Measurements from ENCODE around the gene MECP2.

MECP2 gene

GRCh38 chrX:154126101-154126500 is 28.6 kb upstream of the MECP2 start:
- Histone ChIP-seq H3K4me3 (ENCODE audit: low read length) (no peak overlapping the region), H3K9ac (ENCODE audit: low read depth, low read length) (no peak overlapping the region), H3K9me3 (ENCODE audit: insufficient read depth, low read depth, low read length) (no peaks in the 10 kb centered on the region), H3K27me3 (ENCODE audit: insufficient read depth, low read length) (no peaks in the 10 kb centered on the region), H3K27ac (ENCODE audit: low read length) (no peak overlapping the region), H3K4me1 (ENCODE audit: insufficient read depth, low read length) (no peaks in the 10 kb centered on the region), H3K36me3 (ENCODE audit: insufficient read depth, low read depth, low read length) (no peaks in the 10 kb centered on the region)

DNA sequence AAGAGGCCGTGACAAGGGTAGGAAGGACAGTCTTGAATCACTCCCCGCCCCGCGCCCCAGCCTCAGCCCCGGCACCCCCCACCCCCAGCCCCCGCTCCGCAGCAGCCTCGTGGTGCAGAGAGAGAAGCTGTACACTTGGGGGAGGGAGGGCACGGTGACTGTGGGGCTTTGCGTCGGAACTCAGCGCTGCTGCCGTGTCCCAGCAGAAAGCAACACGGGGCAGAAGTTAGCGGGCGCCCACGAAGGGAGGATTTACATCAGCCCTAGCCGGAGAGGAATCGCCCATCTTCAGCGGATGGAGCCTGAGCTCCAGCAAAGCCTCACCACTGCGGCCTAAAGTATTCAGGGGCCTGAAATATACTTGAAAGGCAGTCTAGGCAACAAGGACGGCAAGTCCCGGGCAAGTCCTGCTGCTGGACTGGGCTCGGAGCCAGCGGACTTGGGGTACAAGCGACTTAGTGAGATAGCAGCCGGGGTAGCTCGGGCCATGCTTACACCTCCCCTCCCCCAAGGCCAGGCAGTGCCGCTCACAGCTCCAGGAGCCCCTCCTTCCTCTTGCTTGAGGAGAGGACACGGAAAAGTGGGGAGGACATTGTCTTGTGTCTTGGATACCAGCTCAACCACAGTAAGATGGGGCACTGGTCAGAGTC is 28.0 kb upstream of the MECP2 start:
- Histone ChIP-seq H3K4me3 (ENCODE audit: low read length) (no peak overlapping the region), H3K36me3 (ENCODE audit: insufficient read depth, low read depth, low read length) (no peaks in the 10 kb centered on the region), H3K27ac (ENCODE audit: low read length) (no peak overlapping the region), H3K9ac (ENCODE audit: low read depth, low read length) (no peak overlapping the region), H3K9me3 (ENCODE audit: insufficient read depth, low read depth, low read length) (no peaks in the 10 kb centered on the region), H3K27me3 (ENCODE audit: insufficient read depth, low read length) (no peaks in the 10 kb centered on the region), H3K4me1 (ENCODE audit: insufficient read depth, low read length) (no peaks in the 10 kb centered on the region)

DNA sequence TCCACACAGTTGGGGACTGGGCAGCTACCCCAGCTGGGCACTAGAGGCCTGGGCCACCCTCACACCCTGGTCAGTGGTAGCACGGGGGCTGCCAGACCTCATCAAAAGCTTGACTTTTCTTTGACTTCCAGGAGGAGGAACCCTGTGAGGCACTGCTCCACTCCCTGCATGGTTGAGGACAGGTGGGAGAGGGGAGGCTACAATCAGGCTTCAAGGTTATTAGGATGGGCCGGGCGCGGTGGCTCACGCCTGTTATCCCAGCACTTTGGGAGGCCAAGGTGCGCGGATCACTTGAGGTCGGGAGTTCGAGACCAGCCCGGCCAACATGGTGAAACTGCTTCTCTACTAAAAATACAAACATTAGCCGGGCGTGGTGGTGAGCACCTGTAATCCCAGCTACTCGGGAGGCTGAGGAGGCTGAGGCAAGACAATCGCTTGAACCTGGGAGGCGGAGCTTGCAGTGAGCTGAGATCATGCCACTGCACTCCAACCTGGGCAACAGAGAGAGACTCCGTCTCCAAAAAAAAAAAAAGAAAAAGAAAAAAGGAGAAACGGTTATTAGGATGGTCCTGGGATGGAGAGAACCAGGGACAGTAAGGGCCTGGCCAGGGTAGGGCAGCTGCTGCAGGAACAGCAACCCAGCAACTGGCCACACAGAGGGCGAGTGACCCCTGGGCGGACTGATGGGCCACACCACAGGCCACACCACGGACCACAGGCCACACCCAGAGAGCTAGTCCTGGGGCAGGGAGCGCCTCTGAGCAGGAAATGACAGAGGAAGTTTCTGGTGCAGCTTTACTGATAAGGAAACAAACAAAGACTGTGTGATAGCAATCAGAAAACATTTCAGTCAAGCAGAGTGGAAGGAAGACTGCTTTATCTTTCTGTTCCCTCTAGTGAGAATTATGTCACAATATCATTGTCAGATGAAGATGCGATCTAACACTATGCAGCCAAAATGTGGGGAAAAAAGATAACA is 26.0 kb upstream of the MECP2 start:
- Histone ChIP-seq H3K9ac (ENCODE audit: low read depth, low read length) (no peak overlapping the region), H3K36me3 (ENCODE audit: insufficient read depth, low read depth, low read length) (no peaks in the 10 kb centered on the region), H3K27ac (ENCODE audit: low read length) (no peak overlapping the region), H3K27me3 (ENCODE audit: insufficient read depth, low read length) (no peaks in the 10 kb centered on the region), H3K4me1 (ENCODE audit: insufficient read depth, low read length) (no peaks in the 10 kb centered on the region), H3K9me3 (ENCODE audit: insufficient read depth, low read depth, low read length) (no peaks in the 10 kb centered on the region), H3K4me3 (ENCODE audit: low read length) (no peak overlapping the region)

DNA sequence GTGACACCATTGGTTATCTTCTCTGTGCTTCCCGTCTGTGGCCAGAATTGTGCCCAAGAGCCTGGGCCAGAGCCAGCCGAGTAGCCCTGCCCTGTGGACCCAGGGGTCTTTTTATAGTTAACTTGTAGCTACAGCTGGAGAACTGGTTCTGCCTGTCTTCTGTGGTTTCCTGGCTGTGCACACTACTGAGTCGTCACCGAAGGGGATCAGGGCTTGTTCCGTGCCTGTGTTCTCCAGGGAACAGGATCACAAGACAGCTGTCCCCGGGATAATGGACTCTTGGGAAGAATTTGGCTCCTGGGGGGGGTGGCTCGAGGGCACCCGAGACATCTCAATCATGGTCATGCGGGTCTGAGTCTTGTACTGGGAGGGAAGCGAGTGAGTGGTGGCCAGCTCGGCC is 24.4 kb upstream of the MECP2 start:
- Histone ChIP-seq H3K4me1 (ENCODE audit: insufficient read depth, low read length) (no peaks in the 10 kb centered on the region), H3K4me3 (ENCODE audit: low read length) (no peak overlapping the region), H3K9ac (ENCODE audit: low read depth, low read length) (no peak overlapping the region), H3K27me3 (ENCODE audit: insufficient read depth, low read length) (no peaks in the 10 kb centered on the region), H3K9me3 (ENCODE audit: insufficient read depth, low read depth, low read length) (no peaks in the 10 kb centered on the region), H3K27ac (ENCODE audit: low read length) (no peak overlapping the region), H3K36me3 (ENCODE audit: insufficient read depth, low read depth, low read length) (no peaks in the 10 kb centered on the region)

DNA sequence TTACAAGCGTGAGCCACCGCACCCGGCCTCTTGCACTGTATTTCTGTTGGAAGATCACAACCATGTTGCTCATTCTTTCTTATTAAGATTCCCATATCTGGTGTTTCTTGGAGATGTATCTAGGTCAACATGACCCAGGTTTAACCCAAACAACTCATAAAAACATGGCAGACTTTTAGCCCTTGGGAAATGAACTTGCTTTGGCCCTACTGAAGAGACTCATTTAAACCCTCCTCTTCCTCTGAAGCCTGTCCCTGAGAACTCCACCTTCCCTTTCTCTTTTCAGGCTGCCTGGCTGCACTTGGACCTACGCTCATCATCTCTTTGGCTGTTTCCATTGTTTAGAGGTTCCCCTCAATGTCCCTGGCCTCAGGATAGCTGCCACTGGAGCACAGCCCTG is 23.7 kb upstream of the MECP2 start:
- Histone ChIP-seq H3K4me1 (ENCODE audit: insufficient read depth, low read length) (no peaks in the 10 kb centered on the region), H3K9me3 (ENCODE audit: insufficient read depth, low read depth, low read length) (no peaks in the 10 kb centered on the region), H3K27ac (ENCODE audit: low read length) (no peak overlapping the region), H3K27me3 (ENCODE audit: insufficient read depth, low read length) (no peaks in the 10 kb centered on the region), H3K4me3 (ENCODE audit: low read length) (no peak overlapping the region), H3K36me3 (ENCODE audit: insufficient read depth, low read depth, low read length) (no peaks in the 10 kb centered on the region), H3K9ac (ENCODE audit: low read depth, low read length) (no peak overlapping the region)

DNA sequence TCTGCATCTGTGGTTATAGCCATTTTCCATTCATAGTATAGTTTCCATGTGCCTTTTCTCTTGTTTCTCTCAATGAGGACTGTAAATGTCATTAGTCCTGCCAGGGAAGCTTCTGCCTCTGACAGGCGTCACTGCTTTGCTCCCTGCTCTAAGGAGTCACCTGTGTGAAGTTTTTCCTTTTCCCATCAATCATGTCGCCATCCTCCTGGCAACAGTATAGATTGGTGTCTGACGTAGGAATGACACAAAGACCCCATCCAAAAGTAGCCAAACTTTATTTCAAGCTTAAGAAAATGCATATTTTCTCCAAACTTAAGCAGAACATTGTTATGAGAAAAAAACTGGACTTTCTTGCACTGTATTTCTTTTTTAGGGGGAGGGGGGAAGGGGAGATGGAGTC is 23.1 kb upstream of the MECP2 start:
- Histone ChIP-seq H3K9me3 (ENCODE audit: insufficient read depth, low read depth, low read length) (no peaks in the 10 kb centered on the region), H3K27me3 (ENCODE audit: insufficient read depth, low read length) (no peaks in the 10 kb centered on the region), H3K9ac (ENCODE audit: low read depth, low read length) (no peak overlapping the region), H3K4me1 (ENCODE audit: insufficient read depth, low read length) (no peaks in the 10 kb centered on the region), H3K4me3 (ENCODE audit: low read length) (no peak overlapping the region), H3K36me3 (ENCODE audit: insufficient read depth, low read depth, low read length) (no peaks in the 10 kb centered on the region), H3K27ac (ENCODE audit: low read length) (no peak overlapping the region)

DNA sequence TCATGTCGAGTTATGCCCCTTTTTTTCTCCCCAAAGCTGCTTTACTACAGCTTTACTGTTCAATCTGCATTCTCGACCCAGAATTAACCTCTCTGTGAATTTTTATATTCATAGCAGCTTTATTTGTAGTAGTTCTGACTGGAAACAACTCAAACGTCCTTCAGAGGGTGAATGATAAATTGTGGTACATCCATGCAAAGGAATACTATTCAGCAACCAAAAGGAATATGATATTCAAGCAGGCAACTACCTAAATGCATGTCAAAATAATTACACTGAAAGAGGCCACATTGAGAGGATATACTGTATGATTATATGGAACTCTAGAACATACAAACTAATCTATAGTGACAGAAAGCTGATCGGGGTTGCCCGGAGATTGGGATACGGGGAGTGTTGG is 20.0 kb upstream of the MECP2 start:
- Histone ChIP-seq H3K9me3 (ENCODE audit: insufficient read depth, low read depth, low read length) (no peaks in the 10 kb centered on the region), H3K4me1 (ENCODE audit: insufficient read depth, low read length) (no peaks in the 10 kb centered on the region), H3K27ac (ENCODE audit: low read length) (no peak overlapping the region), H3K4me3 (ENCODE audit: low read length) (no peak overlapping the region), H3K27me3 (ENCODE audit: insufficient read depth, low read length) (no peaks in the 10 kb centered on the region), H3K9ac (ENCODE audit: low read depth, low read length) (no peak overlapping the region), H3K36me3 (ENCODE audit: insufficient read depth, low read depth, low read length) (no peaks in the 10 kb centered on the region)

DNA sequence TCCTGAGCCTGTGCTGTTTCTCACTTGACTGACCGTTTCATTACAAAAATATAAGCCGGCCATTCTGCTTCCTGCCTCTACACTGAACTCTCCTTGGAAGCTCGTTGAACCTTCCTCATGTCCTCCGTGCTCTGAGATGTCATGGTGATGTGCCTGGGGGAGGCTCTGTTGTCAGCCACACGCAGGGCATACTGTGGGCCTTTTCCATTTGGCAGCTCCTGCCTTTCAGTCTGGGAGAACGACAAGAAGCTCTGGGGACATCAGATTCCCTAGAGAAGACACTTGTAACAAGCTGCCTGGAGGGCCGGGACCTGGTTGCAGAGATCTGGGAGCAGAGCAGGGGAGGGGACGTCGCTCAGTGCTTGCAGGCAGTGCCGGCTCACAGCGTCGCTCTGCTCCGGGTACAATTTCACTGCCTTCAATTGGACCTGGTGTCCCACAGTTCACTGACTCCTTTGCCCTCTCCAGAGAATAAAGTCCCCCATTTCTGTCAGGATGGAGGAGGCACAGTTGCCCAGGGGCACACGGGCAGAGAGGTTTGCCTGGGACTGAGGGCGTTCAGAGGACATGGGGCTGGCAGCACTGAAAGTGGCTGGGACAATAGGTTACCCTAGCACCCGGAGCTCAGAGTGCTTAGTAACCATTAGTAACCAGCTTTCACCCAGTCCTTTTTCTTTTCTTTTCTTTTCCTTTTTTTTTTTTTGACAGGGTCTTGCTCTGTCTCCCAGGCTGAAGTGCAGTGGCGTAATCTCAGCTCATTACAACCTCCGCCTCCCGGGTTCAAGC is 19.1 kb upstream of the MECP2 start:
- Histone ChIP-seq H3K9ac (ENCODE audit: low read depth, low read length) (no peak overlapping the region), H3K36me3 (ENCODE audit: insufficient read depth, low read depth, low read length) (no peaks in the 10 kb centered on the region), H3K4me3 (ENCODE audit: low read length) (no peak overlapping the region), H3K4me1 (ENCODE audit: insufficient read depth, low read length) (no peaks in the 10 kb centered on the region), H3K9me3 (ENCODE audit: insufficient read depth, low read depth, low read length) (no peaks in the 10 kb centered on the region), H3K27me3 (ENCODE audit: insufficient read depth, low read length) (no peaks in the 10 kb centered on the region), H3K27ac (ENCODE audit: low read length) (no peak overlapping the region)

GRCh38 chrX:154115750-154116149 is 18.2 kb upstream of the MECP2 start:
- H3K9me3 ChIP-seq (ENCODE audit: insufficient read depth, low read depth, low read length) = no peaks in the 10 kb centered on the region
- no peak overlapping the region for H3K27ac ChIP-seq (ENCODE audit: low read length)
- H3K4me1 ChIP-seq (ENCODE audit: insufficient read depth, low read length) = no peaks in the 10 kb centered on the region
- H3K4me3 ChIP-seq (ENCODE audit: low read length) = no peak overlapping the region
- H3K27me3 ChIP-seq (ENCODE audit: insufficient read depth, low read length) = no peaks in the 10 kb centered on the region
- H3K36me3 ChIP-seq (ENCODE audit: insufficient read depth, low read depth, low read length) = no peaks in the 10 kb centered on the region
- no peak overlapping the region for H3K9ac ChIP-seq (ENCODE audit: low read depth, low read length)

- Histone ChIP-seq H3K27ac (ENCODE audit: low read length) (no peak overlapping the region), H3K9me3 (ENCODE audit: insufficient read depth, low read depth, low read length) (no peaks in the 10 kb centered on the region), H3K27me3 (ENCODE audit: insufficient read depth, low read length) (no peaks in the 10 kb centered on the region), H3K36me3 (ENCODE audit: insufficient read depth, low read depth, low read length) (no peaks in the 10 kb centered on the region), H3K4me3 (ENCODE audit: low read length) (no peak overlapping the region), H3K9ac (ENCODE audit: low read depth, low read length) (no peak overlapping the region), H3K4me1 (ENCODE audit: insufficient read depth, low read length) (no peaks in the 10 kb centered on the region)
These were observed 17.6 kb upstream of the MECP2 start for GRCh38 chrX:154115071-154115470.

DNA sequence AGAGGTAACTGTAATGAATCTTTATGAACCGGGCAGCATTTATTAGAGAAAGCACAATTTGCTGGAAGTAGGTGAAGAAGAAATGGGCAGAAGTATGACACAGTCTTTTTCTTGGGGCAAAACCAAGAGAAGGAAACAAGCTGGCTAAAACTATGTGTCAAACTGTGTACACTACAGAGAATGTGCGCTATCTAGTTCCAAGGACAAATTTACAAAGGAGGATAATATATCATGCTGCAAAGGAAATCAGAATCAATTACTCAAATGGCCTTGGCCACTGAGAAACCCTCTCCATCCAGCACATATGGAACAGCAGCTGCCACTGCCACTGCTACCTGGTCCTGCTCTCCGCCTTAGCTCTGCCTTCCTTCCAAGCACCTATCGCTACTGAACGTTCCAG is 17.1 kb upstream of the MECP2 start:
- no peaks in the 10 kb centered on the region for H3K9me3 ChIP-seq (ENCODE audit: insufficient read depth, low read depth, low read length)

More for the DNA sequence above, 17.1 kb upstream of the MECP2 start:
- no peak overlapping the region for H3K27ac ChIP-seq (ENCODE audit: low read length)
- no peak overlapping the region for H3K4me3 ChIP-seq (ENCODE audit: low read length)
- no peaks in the 10 kb centered on the region for H3K27me3 ChIP-seq (ENCODE audit: insufficient read depth, low read length)
- no peak overlapping the region for H3K9ac ChIP-seq (ENCODE audit: low read depth, low read length)
- no peaks in the 10 kb centered on the region for H3K4me1 ChIP-seq (ENCODE audit: insufficient read depth, low read length)
- no peaks in the 10 kb centered on the region for H3K36me3 ChIP-seq (ENCODE audit: insufficient read depth, low read depth, low read length)

Measured in iPS-20b (cell line).